Measurements from ENCODE around the gene FMN1. TPM values are rescaled to one million over a fixed set of nuclear protein-coding genes. Genes with fewer than 3 reads are reported as not detected.

The FMN1 gene
- polyA plus RNA-seq, 2 of the 4 experiments (the other 2 are of a cell fraction) = 0.53 to 2.2 TPM

- H3K27ac ChIP-seq = 0 out of 6 replicates have a peak overlapping the region, but pooled peaks of 1 of the 2 experiments have one; percentile 0
- ChIA-PET CTCF (interaction anchor here (0.6 to 6.1 kb wide), 47 partner anchors 8 to 290 kb away, joined by 3 to 90 read pairs (median 5); no protein-coding TSS in a partner anchor), POLR2A (interaction anchor here (0.6 kb wide), 1 partner anchor 136 kb away, joined by 3 read pairs; no protein-coding TSS in a partner anchor)
- no peak overlapping the region for H3K4me2 ChIP-seq
- 0 out of 3 replicates have a peak, but pooled peaks cover 2% of the 10 kb centered on the region for H3K9me3 ChIP-seq
- peaks cover 28% of the 10 kb centered on the region for H3K4me1 ChIP-seq
- WGBS (ENCODE audit: missing lambda C conversion rate) = 77% methylated on average over 6 of the region's 6 CpGs
- DNase-seq (ENCODE audit: low read depth in 1 of 2, low spot score in 1 of 2) = no peak
- H3K4me3 ChIP-seq = no peak overlapping the region
- no peak for TF ChIP-seq RFX5 (IDR thresholded peaks at IDR 0.05)
- TF ChIP-seq BHLHE40 (IDR thresholded peaks at IDR 0.05; ENCODE audit: low read depth, low read length) = no peak
- TF ChIP-seq ESRRA (IDR thresholded peaks at IDR 0.05; ENCODE audit: borderline replicate concordance, low read length) = no peak
- TF ChIP-seq EHMT2 (IDR thresholded peaks at IDR 0.05; ENCODE audit: low read depth) = no peak
- TF ChIP-seq, protein P1, sequence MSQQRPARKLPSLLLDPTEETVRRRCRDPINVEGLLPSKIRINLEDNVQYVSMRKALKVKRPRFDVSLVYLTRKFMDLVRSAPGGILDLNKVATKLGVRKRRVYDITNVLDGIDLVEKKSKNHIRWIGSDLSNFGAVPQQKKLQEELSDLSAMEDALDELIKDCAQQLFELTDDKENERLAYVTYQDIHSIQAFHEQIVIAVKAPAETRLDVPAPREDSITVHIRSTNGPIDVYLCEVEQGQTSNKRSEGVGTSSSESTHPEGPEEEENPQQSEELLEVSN (IDR thresholded peaks at IDR 0.05; ENCODE audit: borderline replicate concordance, low read depth) = no peak
- no peak for ATAC-seq
- no peak for FAIRE-seq
These were observed 351.2 kb downstream of the FMN1 start for GRCh38 chr15:32843219-32843815.

DNA sequence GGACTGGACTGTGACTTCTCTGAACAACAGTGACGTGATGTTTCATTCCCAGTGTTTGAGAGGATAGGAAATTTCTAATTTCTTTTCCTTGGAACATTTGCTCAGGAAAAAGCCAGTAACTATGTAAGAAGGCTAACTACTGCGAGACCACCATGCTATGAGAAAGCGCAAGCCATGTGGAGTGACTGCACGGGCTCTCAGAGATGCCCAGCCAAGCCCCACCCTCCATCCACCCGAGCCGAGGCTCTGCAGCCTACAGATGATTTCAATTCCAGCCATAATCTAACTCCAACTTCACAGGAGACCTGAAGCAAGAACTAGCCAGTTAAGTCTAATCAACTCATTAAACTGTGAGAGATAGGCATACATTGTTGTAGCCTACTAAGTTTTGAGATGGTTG, 352.4 kb downstream of the FMN1 start:
- H3K4me3 ChIP-seq = no peak overlapping the region
- POLR2A ChIA-PET = no interaction called here
- no peak for DNase-seq (ENCODE audit: low read depth in 1 of 2, low spot score in 1 of 2)
- 0 out of 3 replicates have a peak, but pooled peaks cover 2% of the 10 kb centered on the region for H3K9me3 ChIP-seq
- ATAC-seq = no peak
- no peak for TF ChIP-seq MYC (IDR thresholded peaks at IDR 0.05; ENCODE audit: borderline replicate concordance, low read length)
- TF ChIP-seq TP53 (CRISPR knock-in tag; IDR thresholded peaks at IDR 0.05) = no peak
- no peak for TF ChIP-seq TFCP2L1 (CRISPR knock-in tag; IDR thresholded peaks at IDR 0.05)
- TF ChIP-seq, protein P2, sequence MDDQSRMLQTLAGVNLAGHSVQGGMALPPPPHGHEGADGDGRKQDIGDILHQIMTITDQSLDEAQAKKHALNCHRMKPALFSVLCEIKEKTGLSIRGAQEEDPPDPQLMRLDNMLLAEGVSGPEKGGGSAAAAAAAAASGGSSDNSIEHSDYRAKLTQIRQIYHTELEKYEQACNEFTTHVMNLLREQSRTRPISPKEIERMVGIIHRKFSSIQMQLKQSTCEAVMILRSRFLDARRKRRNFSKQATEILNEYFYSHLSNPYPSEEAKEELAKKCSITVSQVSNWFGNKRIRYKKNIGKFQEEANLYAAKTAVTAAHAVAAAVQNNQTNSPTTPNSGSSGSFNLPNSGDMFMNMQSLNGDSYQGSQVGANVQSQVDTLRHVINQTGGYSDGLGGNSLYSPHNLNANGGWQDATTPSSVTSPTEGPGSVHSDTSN (IDR thresholded peaks at IDR 0.05) = no peak
- TF ChIP-seq CHD4 (IDR thresholded peaks at IDR 0.05; ENCODE audit: borderline replicate concordance) = no peak
- TF ChIP-seq POLR2AphosphoS2 (conservative IDR thresholded peaks at IDR 0.05; ENCODE audit: low read length) = no peak
- TF ChIP-seq GATA3 (IDR thresholded peaks at IDR 0.05; ENCODE audit: borderline replicate concordance) = no peak
- TF ChIP-seq, protein P3, sequence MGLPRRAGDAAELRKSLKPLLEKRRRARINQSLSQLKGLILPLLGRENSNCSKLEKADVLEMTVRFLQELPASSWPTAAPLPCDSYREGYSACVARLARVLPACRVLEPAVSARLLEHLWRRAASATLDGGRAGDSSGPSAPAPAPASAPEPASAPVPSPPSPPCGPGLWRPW (IDR thresholded peaks at IDR 0.05) = no peak
- TF ChIP-seq EHF (CRISPR knock-in tag; IDR thresholded peaks at IDR 0.05) = no peak
- no peak for TF ChIP-seq CBX2 (IDR thresholded peaks at IDR 0.05; ENCODE audit: borderline replicate concordance, low read depth)
- TF ChIP-seq CEBPB (IDR thresholded peaks at IDR 0.05) = no peak
- TF ChIP-seq JUN (IDR thresholded peaks at IDR 0.05) = no peak
- TF ChIP-seq KDM5A (IDR thresholded peaks at IDR 0.05) = no peak
- no peak for TF ChIP-seq HDAC2 (IDR thresholded peaks at IDR 0.05)
- TF ChIP-seq MAX (IDR thresholded peaks at IDR 0.05) = no peak
- TF ChIP-seq ESRRA (IDR thresholded peaks at IDR 0.05; ENCODE audit: borderline replicate concordance, low read length) = no peak
- TF ChIP-seq CHD2 (IDR thresholded peaks at IDR 0.05; ENCODE audit: low read length, partially characterized antibody) = no peak
- no peak for TF ChIP-seq HOXB13 (CRISPR knock-in tag; IDR thresholded peaks at IDR 0.05; ENCODE audit: low read depth)
- TF ChIP-seq RCOR1 (IDR thresholded peaks at IDR 0.05; ENCODE audit: low read depth, low read length) = no peak
- TF ChIP-seq BHLHE40 (IDR thresholded peaks at IDR 0.05; ENCODE audit: low read depth, low read length) = no peak
- peaks cover 30% of the 10 kb centered on the region for H3K4me1 ChIP-seq
- CTCF ChIA-PET = interaction anchor here (0.7 to 6.6 kb wide), 9 partner anchors 9 to 179 kb away, joined by 3 to 90 read pairs (median 12); no protein-coding TSS in a partner anchor
- no peak overlapping the region for H3K4me2 ChIP-seq
- no peak for FAIRE-seq
- WGBS (ENCODE audit: missing lambda C conversion rate) = 90% methylated on average over 6 of the region's 6 CpGs
- peak overlapping the region in 1 of 2 experiments; percentile 19; a peak in 2 of 6 replicates for H3K27ac ChIP-seq

Measured in A549 (cell line).